ENCODE data around the gene PKN2. TPM values are rescaled to one million over a fixed set of nuclear protein-coding genes. Genes with fewer than 3 reads are reported as not detected.

PKN2 gene
- total RNA-seq, 2 donors from 2014 or later = 19.8 to 22.1 TPM

- TF ChIP-seq CTCF (IDR thresholded peaks at IDR 0.05) (no peak), POLR2A (IDR thresholded peaks at IDR 0.05) (no peak)
- no peak overlapping the region for H3K27ac ChIP-seq
- DNase-seq (no peak), ATAC-seq (no peak)
- H3K9me3 ChIP-seq = no peaks in the 10 kb centered on the region
- H3K4me1 ChIP-seq = no peaks in the 10 kb centered on the region
- no peak overlapping the region for H3K4me3 ChIP-seq
- 69 to 86% methylated on average over 1 of the region's 1 CpG for WGBS, 2 donors
- intact Hi-C loops (cut with DNase I) = loop anchor here (10.0 kb wide), 1 partner anchor 225 kb away; no protein-coding TSS in a partner anchor
- H3K27me3 ChIP-seq = no peaks in the 10 kb centered on the region
- H3K36me3 ChIP-seq (replicated peaks in 1 of 2; ENCODE audit: insufficient read depth in 1 of 2, low read depth in 2 of 2) = no peaks in the 10 kb centered on the region
These were observed 34.1 kb upstream of the PKN2 start for GRCh38 chr1:88649932-88650331.

GRCh38 chr1:88650676-88651418, 33.2 kb upstream of the PKN2 start:
- TF ChIP-seq CTCF (IDR thresholded peaks at IDR 0.05) (no peak), POLR2A (IDR thresholded peaks at IDR 0.05) (no peak)
- DNase-seq = no peak
- H3K27ac ChIP-seq = no peak overlapping the region
- intact Hi-C loops (cut with DNase I) = loop anchor here (10.0 kb wide), 1 partner anchor 224 kb away; no protein-coding TSS in a partner anchor
- no peaks in the 10 kb centered on the region for H3K4me1 ChIP-seq
- no peaks in the 10 kb centered on the region for H3K36me3 ChIP-seq (replicated peaks in 1 of 2; ENCODE audit: insufficient read depth in 1 of 2, low read depth in 2 of 2)
- no peaks in the 10 kb centered on the region for H3K27me3 ChIP-seq
- WGBS, 2 donors = 68 to 74% methylated on average over 6 of the region's 6 CpGs
- ATAC-seq = no peak
- H3K9me3 ChIP-seq = no peaks in the 10 kb centered on the region
- no peak overlapping the region for H3K4me3 ChIP-seq

- H3K27ac ChIP-seq = no peak overlapping the region
- H3K36me3 ChIP-seq (replicated peaks in 1 of 2; ENCODE audit: insufficient read depth in 1 of 2, low read depth in 2 of 2) = no peaks in the 10 kb centered on the region
- ATAC-seq = no peak
- H3K9me3 ChIP-seq = no peaks in the 10 kb centered on the region
- DNase-seq = no peak
- H3K27me3 ChIP-seq = no peaks in the 10 kb centered on the region
- H3K4me1 ChIP-seq = no peaks in the 10 kb centered on the region
- 4 to 9% methylated on average over 1 of the region's 1 CpG for WGBS, 2 donors
- TF ChIP-seq CTCF (IDR thresholded peaks at IDR 0.05) (no peak), POLR2A (IDR thresholded peaks at IDR 0.05) (no peak)
- H3K4me3 ChIP-seq = no peak overlapping the region
- intact Hi-C loops (cut with DNase I) = loop anchor here (10.0 kb wide), 1 partner anchor 220 kb away; no protein-coding TSS in a partner anchor
These were observed 28.9 kb upstream of the PKN2 start for GRCh38 chr1:88655140-88655539.

GRCh38 chr1:88655685-88656299, 28.3 kb upstream of the PKN2 start:
- WGBS, 2 donors = 6% methylated on average over 3 of the region's 3 CpGs

More at GRCh38 chr1:88655685-88656299, 28.3 kb upstream of the PKN2 start:
- no peak overlapping the region for H3K27ac ChIP-seq
- DNase-seq = no peak
- no peaks in the 10 kb centered on the region for H3K4me1 ChIP-seq
- H3K36me3 ChIP-seq (replicated peaks in 1 of 2; ENCODE audit: insufficient read depth in 1 of 2, low read depth in 2 of 2) = no peaks in the 10 kb centered on the region
- intact Hi-C loops (cut with DNase I) = loop anchor here (10.0 kb wide), 1 partner anchor 219 kb away; no protein-coding TSS in a partner anchor
- no peaks in the 10 kb centered on the region for H3K9me3 ChIP-seq
- no peaks in the 10 kb centered on the region for H3K27me3 ChIP-seq
- TF ChIP-seq CTCF (IDR thresholded peaks at IDR 0.05) = peak; percentile 35 to 74 (median 55)
- TF ChIP-seq POLR2A (IDR thresholded peaks at IDR 0.05) = no peak
- no peak overlapping the region for H3K4me3 ChIP-seq
- no peak for ATAC-seq

Measured in body of pancreas (tissue), 4 donors.